Measurements from ENCODE around the gene B3GNT8. TPM values are rescaled to one million over a fixed set of nuclear protein-coding genes. Genes with fewer than 3 reads are reported as not detected.

B3GNT8 gene
- total and polyA plus RNA-seq, 2 donors from 2014 or later = 4.4 to 6.5 TPM

GRCh38 chr19:41408256-41408655 lies 18.9 kb downstream of the B3GNT8 start:
- TF ChIP-seq CTCF (IDR thresholded peaks at IDR 0.05; ENCODE audit: borderline replicate concordance, extremely low read depth, insufficient read depth) = no peak
- H3K27ac ChIP-seq (ENCODE audit: low read depth in 2 of 2, low read length in 2 of 2) = no peak overlapping the region

GRCh38 chr19:41407271-41407670 lies 19.9 kb downstream of the B3GNT8 start:
- Histone ChIP-seq H3K9ac (ENCODE audit: low read length in 3 of 3) (no peak overlapping the region), H3K27me3 (ENCODE audit: control insufficient read depth, insufficient read depth, low read length) (no peaks in the 10 kb centered on the region), H3K36me3 (ENCODE audit: control insufficient read depth in 2 of 3, insufficient read depth in 3 of 3, low read length in 3 of 3) (peaks cover 0 to 5% (median 4%) of the 10 kb centered on the region in 3 donors), H3K9me3 (ENCODE audit: control insufficient read depth in 2 of 3, insufficient read depth in 1 of 3, low read length in 3 of 3) (no peaks in the 10 kb centered on the region), H3K27ac (ENCODE audit: low read depth in 2 of 2, low read length in 2 of 2) (no peak overlapping the region), H3K4me3 (ENCODE audit: low read length in 3 of 3) (no peak overlapping the region), H3K4me1 (ENCODE audit: control insufficient read depth in 2 of 3, insufficient read depth in 2 of 3, low read depth in 1 of 3, low read length in 3 of 3) (peaks cover 0 to 17% (median 0%) of the 10 kb centered on the region in 3 donors)
- FAIRE-seq = no peak
- intact Hi-C loops (cut with DNase I) = no loop called here
- no peak for TF ChIP-seq CTCF (IDR thresholded peaks at IDR 0.05; ENCODE audit: borderline replicate concordance, extremely low read depth, insufficient read depth)
- DNase-seq = peak in 1 of 5 donors; percentile 29

More at GRCh38 chr19:41408256-41408655, 18.9 kb downstream of the B3GNT8 start:
- Histone ChIP-seq H3K9me3 (ENCODE audit: control insufficient read depth in 2 of 3, insufficient read depth in 1 of 3, low read length in 3 of 3) (no peaks in the 10 kb centered on the region), H3K27me3 (ENCODE audit: control insufficient read depth, insufficient read depth, low read length) (no peaks in the 10 kb centered on the region), H3K36me3 (ENCODE audit: control insufficient read depth in 2 of 3, insufficient read depth in 3 of 3, low read length in 3 of 3) (peaks cover 0 to 10% (median 4%) of the 10 kb centered on the region in 3 donors), H3K9ac (ENCODE audit: low read length in 3 of 3) (no peak overlapping the region), H3K4me1 (ENCODE audit: control insufficient read depth in 2 of 3, insufficient read depth in 2 of 3, low read depth in 1 of 3, low read length in 3 of 3) (peaks cover 0 to 12% (median 0%) of the 10 kb centered on the region in 3 donors), H3K4me3 (ENCODE audit: low read length in 3 of 3) (no peak overlapping the region)
- intact Hi-C loops (cut with DNase I) = no loop called here
- FAIRE-seq (no peak), DNase-seq (no peak)

- no peaks in the 10 kb centered on the region for H3K9me3 ChIP-seq (ENCODE audit: control insufficient read depth in 2 of 3, insufficient read depth in 1 of 3, low read length in 3 of 3)
- no peak overlapping the region for H3K27ac ChIP-seq (ENCODE audit: low read depth in 2 of 2, low read length in 2 of 2)
- no peaks in the 10 kb centered on the region for H3K27me3 ChIP-seq (ENCODE audit: control insufficient read depth, insufficient read depth, low read length)
- DNase-seq = no peak
- H3K9ac ChIP-seq (ENCODE audit: low read length in 3 of 3) = no peak overlapping the region
- FAIRE-seq = no peak
- intact Hi-C loops (cut with DNase I) = no loop called here
- TF ChIP-seq CTCF (IDR thresholded peaks at IDR 0.05; ENCODE audit: borderline replicate concordance, extremely low read depth, insufficient read depth) = no peak
- peaks cover 0 to 3% (median 0%) of the 10 kb centered on the region in 3 donors for H3K36me3 ChIP-seq (ENCODE audit: control insufficient read depth in 2 of 3, insufficient read depth in 3 of 3, low read length in 3 of 3)
- H3K4me3 ChIP-seq (ENCODE audit: low read length in 3 of 3) = no peak overlapping the region
- peaks cover 0 to 17% (median 0%) of the 10 kb centered on the region in 3 donors for H3K4me1 ChIP-seq (ENCODE audit: control insufficient read depth in 2 of 3, insufficient read depth in 2 of 3, low read depth in 1 of 3, low read length in 3 of 3)
These were observed 21.4 kb downstream of the B3GNT8 start for GRCh38 chr19:41405776-41406175.
